NCI-H2196 (cell line): ENCODE measurements around the gene KCNV2.
"Not testable (repeated sequence)": the region's sequence is repeated elsewhere in the genome, so short reads cannot be mapped to it uniquely, and the experiment has no call there.

Source experiments
- DNase-seq: peaks from one replicate; lab custom pipeline; 2025; ENCODE audit not compliant: unreplicated experiment; lab: John Stamatoyannopoulos, UW

KCNV2 gene

GRCh38 chr9:2717385-2717784 lies at the start of gene KCNV2:
TSS of gene KCNV2 (plus strand) at chr9:2717510. CDS start at chr9:2717740, 230 bp downstream.
- no peak for DNase-seq

DNA sequence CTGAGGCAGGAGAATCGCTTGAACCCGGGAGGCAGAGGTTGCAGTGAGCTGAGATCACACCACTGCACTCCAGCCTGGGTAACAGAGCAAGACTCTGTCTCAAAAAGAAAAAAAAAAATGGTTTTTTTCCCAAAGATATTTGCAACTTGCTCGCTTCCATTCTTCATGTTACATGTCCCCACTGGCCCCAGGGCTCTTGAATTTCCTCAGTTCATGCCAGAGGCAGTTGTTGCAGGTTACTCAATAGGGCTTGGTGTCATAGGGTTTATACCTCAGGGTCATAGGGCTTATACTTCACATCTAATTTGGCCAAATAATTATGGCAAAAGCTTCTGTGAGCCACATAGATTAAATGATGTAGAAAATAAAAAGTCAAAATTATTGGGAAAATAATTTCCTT lies 44.1 kb upstream of the KCNV2 start:
- DNase-seq = no peak

- DNase-seq = no peak
Observed at GRCh38 chr9:2674141-2674824, 43.0 kb upstream of the KCNV2 start.

DNA sequence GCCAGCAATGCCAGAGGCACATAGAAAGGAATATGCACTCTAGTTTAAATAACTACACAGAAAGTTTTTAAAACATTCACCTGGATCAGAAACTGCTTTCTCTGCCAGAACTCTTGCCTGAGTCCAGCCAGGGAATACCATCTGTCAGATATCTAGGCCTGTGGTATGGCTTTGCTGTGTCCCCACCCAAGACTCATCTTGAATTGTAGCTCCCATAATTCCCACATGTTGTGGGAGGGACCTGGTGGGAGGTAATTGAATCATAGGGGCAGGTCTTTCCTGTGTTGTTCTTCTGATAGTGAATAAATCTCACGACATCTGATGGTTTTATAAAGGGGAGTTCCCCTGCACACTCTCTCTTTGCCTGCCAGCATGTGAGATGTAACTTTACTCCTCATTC lies 41.5 kb upstream of the KCNV2 start:
- DNase-seq = no peak

- DNase-seq = peak; percentile 39
Observed at GRCh38 chr9:2676466-2676865, 40.8 kb upstream of the KCNV2 start.

DNA sequence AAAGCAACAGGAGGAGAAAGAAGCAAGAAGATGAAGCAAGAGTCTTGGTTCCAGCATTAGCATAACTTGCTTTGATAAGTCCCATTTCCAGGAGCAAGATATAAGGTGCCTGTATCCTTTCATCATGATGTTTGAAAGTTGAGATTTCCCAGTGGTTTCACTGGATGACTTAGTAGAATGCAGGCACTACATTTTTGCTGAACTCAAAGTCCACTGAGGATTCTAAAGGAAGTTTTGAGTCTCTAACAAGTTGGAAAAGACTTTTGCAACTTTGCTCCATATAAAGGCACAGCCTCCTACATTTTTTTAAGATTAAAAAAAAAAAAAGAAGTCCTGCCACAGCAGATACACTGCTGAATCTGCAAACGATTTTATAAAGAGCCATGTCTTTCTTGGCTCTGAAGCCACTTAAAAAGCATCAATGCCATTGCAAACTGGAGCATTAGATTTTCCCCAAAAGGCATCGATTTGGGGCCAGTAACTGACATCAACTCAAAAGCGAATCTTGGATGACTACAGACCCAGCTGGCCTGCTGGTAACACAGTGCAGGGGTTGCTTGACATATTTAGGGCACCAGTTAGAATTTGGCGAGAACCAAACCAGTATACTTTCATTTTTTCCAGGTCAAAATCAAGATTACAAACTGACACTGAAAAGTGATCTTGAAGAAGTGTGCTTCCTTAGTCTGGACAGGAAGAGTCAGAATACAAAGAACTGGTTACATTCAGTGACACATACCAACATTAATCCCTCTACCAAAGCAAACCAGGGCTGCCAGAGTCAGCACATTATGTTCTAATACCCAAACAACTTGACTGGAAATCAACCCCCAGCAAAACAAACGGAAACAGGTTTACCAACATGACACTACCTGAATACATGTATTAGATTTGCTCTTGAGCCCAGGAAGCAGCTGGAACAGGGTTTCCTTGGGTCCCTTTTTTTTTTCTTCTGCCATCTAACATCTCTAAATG lies 39.1 kb upstream of the KCNV2 start:
- DNase-seq = peak; percentile 70

DNA sequence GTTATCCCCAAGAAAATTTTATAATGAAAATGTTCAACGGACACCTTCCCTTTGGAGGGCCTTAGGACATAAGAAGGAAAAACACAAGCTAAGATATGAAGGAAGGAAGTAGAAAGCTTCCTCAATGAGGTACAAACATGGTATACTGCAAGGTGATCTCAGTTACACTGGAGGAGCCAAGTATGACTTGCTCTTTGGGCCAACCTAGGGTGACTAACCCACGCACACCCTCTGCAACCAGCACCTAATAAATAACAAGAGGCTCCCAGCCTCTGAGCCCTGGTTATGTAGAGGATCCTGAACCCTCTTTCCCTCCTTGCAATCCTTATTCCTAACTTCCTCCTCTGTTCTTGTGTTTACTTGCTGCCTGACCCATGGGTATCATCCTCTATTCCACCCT lies 38.3 kb upstream of the KCNV2 start:
- DNase-seq = no peak

DNA sequence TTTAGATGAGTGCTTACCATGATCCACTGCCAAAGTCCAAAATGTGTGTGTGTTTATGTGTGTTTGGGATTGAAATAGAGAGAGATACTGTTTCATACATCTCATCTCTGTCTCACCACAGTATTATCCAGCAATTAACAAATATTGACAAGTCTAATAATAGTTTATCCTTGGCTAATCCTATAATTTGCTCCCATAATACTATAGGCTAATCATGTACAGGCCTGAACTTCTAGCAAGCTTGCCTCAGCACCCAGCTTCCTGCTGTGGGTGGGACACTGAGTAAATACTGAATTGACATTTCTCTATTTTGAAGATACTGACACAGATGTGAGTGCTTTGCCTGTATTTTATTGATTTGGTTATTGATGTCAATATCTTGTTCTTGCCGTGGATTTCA lies 35.3 kb upstream of the KCNV2 start:
- DNase-seq = no peak

DNA sequence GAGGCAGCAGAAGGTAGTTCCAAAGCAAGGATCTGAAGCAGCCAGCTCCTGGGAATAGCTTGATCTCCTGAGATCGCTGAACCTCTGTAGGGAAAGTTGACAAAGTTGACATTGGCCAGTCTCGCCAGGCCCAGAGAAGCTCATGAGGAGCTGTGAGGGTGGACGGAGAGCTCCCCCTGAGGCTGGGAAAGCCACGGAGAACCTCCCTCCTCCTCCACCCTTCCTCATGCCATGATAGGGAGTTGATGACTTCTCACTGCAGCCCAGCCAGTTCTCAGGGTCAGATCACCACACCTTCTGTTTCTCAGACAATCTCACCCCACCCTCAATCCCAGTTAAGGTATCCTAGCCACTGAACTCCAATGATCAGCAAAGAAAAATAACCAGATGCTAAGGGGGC lies 30.4 kb upstream of the KCNV2 start:
- DNase-seq = no peak

DNA sequence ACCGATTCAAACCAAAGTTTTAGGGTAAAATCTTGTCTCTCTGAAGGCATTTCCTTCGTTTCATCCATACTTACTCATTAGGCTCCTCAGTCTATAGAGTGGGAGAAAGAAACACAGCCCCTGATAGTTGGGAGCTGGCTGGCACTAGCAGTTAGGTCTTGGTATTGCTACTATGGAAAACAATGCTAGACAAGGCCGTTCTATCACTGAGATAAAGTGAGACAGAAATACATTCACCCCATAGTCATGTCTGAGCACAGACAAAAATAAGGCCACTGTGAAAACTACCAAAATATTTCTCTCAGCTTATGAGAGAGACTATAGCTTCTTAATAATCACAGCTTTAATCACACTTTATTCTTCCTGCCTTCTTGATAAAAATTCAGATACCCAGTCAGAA lies 28.7 kb upstream of the KCNV2 start:
- no peak for DNase-seq

DNA sequence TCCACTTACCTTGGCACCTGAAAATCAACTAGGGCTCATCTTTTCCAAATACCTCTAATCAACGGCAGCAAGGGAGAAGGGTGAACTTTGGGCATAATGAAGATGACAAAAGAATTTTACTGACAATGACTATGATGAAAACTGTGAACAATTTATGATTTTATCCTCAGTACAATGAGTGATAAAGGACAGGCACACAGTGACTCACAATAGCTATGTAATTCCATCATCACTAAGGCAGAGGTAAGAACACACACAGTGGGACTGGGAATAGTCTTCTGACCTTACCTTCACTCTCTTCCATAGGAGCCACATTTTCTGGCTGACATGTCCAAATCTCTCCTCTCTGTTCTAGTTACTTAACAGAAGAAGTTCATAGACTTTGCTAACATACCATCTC lies 26.1 kb upstream of the KCNV2 start:
- no peak for DNase-seq

DNA sequence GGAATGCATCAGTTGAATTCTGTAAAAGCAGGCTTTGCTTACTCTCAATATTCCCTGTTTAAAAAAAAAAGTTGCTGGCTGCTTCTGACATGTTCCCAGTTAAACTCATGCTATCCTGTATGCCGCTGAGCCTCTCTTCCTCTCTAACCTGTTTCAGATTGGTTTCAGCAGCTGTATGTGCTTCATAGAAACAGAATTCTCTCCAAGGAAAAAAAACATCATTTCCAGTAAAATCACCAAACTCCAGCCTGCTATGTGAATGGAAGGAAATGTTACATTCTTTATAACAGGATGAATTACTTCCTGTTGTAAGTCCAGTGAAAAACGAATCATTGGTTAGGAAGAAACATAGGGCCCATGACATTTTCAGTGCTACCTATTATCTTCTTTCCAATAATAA lies 25.7 kb upstream of the KCNV2 start:
- no peak for DNase-seq

- DNase-seq = no peak
Observed at GRCh38 chr9:2693056-2693455, 24.3 kb upstream of the KCNV2 start.

DNA sequence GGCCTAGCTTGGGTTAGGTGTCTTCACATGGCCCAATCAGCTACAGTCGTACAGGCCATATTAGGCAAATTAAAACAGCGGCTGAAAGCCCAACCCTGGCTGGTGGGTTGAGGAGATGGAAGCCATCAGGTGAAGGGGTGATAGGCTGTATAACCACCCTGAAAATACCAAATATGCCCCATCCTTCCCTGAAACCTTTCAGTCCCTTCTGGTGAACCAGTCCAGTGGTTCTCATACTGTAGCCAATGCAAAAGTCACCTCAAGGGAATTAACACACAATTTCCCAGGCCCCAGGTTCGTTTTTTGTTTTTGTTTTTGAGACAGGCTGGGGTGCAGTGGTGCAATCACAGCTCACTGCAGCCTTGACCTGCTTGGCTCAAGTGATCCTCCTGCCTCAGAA lies 19.8 kb upstream of the KCNV2 start:
- no peak for DNase-seq

DNA sequence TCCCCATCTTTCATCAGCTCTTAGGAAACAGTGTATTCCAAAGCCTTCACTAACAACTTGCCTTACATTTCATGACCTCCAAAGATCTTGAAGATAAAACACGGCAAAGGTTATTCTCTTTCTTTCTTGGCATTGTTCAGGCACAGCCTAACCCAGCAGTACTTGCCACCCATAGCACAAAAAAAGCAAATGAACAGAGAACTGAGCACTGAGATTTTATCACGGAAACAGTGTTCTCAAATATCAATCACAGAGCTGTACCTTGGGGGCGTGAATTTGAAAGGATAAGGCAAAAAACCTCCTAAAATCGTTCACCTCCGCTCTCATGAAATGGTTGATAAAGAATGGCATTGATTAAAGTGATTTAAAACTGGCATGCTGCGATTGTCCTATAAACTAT lies 16.9 kb upstream of the KCNV2 start:
- no peak for DNase-seq

GRCh38 chr9:2700909-2701550 lies 16.3 kb upstream of the KCNV2 start:
- no peak for DNase-seq

GRCh38 chr9:2704504-2704903 lies 12.8 kb upstream of the KCNV2 start:
- no peak for DNase-seq

DNA sequence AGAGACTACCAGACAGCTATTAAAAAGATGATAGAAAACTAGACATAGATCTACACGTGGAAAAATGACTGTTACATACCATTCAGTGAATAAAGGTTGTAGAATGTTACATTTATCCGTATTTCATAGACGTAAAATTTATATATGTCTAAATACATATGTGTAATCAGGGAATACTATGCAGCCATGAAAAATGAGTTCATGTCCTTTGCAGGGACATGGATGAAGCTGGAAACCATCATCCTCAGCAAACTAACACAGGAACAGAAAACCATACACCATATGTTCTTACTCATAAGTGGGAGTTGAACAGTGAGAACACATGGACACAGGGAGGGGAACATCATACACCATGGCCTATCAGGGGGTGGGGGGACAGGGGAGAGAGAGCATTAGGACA lies 10.1 kb upstream of the KCNV2 start:
- DNase-seq = not testable (repeated sequence)

GRCh38 chr9:2709645-2710101 lies 7.6 kb upstream of the KCNV2 start:
- no peak for DNase-seq

- no peak for DNase-seq
Observed at GRCh38 chr9:2711716-2712115, 5.6 kb upstream of the KCNV2 start.

- DNase-seq = no peak
Observed at GRCh38 chr9:2718001-2718697, 839 bp downstream of the KCNV2 start.
